PFSK-1 (cell line): Measurements from ENCODE around the gene NES.

Experiments used
- FOXP2 ChIP-seq: optimal IDR thresholded peaks from 2 replicates; pipeline ENCODE3; 2011; ENCODE audit warnings: borderline replicate concordance, control low read depth, inconsistent platforms; ENCODE audit not compliant: insufficient read depth; ENCODE audit errors: extremely low read length, extremely low read depth
- POLR2AphosphoS5 ChIP-seq: IDR thresholded peaks from 2 replicates; pipeline ENCODE4 v1.6.1; 2012; ENCODE audit warnings: low read depth, mild to moderate bottlenecking, control low read depth, low read length, moderate library complexity
- SIN3A ChIP-seq: IDR thresholded peaks from 2 replicates; pipeline ENCODE4 v1.6.1; 2012; ENCODE audit warnings: mild to moderate bottlenecking, low read length, moderate library complexity, borderline replicate concordance; ENCODE audit not compliant: insufficient read depth
- TAF1 ChIP-seq: IDR thresholded peaks from 2 replicates; pipeline ENCODE4 v1.6.1; 2012; ENCODE audit warnings: low read length, control low read depth, borderline replicate concordance; ENCODE audit not compliant: insufficient read depth
- TF ChIP-seq, protein P1 (sequence below), 2 experiments: IDR thresholded peaks; 2 replicates each; pipeline versions ENCODE4 v1.6.1 to v1.8.0; 2011 to 2012; ENCODE audit warnings: low read depth in 2 of 2, low read length in 2 of 2, control low read depth in 1 of 2, inconsistent platforms in 1 of 2, mild to moderate bottlenecking in 1 of 2, moderate library complexity in 1 of 2; ENCODE audit not compliant: insufficient read depth in 1 of 2

Gene NES

DNA sequence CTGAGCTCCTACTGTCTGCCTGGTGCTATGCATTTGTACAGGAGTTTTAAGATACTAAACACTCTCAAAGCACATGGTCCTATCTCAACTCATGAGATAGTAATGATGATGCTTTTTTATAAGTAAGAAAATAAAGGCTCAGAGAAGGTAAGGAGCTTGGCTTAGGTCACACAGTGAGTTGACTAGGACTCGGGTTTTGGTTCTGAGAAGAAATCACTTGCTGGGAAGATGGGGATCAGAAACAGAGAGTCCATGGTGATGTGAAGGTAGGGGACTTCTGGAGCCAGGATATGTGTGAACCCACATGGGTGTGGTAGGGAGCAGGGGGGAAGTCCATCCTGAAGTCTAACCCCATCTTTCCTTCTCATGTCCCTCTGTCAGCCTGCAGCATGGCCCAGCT is 31.5 kb downstream of the NES start:
- TF ChIP-seq POLR2AphosphoS5 (no peak), SIN3A (no peak), FOXP2 (no peak), TAF1 (no peak)
- TF ChIP-seq, protein P1, sequence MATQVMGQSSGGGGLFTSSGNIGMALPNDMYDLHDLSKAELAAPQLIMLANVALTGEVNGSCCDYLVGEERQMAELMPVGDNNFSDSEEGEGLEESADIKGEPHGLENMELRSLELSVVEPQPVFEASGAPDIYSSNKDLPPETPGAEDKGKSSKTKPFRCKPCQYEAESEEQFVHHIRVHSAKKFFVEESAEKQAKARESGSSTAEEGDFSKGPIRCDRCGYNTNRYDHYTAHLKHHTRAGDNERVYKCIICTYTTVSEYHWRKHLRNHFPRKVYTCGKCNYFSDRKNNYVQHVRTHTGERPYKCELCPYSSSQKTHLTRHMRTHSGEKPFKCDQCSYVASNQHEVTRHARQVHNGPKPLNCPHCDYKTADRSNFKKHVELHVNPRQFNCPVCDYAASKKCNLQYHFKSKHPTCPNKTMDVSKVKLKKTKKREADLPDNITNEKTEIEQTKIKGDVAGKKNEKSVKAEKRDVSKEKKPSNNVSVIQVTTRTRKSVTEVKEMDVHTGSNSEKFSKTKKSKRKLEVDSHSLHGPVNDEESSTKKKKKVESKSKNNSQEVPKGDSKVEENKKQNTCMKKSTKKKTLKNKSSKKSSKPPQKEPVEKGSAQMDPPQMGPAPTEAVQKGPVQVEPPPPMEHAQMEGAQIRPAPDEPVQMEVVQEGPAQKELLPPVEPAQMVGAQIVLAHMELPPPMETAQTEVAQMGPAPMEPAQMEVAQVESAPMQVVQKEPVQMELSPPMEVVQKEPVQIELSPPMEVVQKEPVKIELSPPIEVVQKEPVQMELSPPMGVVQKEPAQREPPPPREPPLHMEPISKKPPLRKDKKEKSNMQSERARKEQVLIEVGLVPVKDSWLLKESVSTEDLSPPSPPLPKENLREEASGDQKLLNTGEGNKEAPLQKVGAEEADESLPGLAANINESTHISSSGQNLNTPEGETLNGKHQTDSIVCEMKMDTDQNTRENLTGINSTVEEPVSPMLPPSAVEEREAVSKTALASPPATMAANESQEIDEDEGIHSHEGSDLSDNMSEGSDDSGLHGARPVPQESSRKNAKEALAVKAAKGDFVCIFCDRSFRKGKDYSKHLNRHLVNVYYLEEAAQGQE (IDR thresholded peaks at IDR 0.05; ENCODE audit: insufficient read depth in 1 of 2, low read depth in 2 of 2, low read length in 2 of 2): no peak

DNA sequence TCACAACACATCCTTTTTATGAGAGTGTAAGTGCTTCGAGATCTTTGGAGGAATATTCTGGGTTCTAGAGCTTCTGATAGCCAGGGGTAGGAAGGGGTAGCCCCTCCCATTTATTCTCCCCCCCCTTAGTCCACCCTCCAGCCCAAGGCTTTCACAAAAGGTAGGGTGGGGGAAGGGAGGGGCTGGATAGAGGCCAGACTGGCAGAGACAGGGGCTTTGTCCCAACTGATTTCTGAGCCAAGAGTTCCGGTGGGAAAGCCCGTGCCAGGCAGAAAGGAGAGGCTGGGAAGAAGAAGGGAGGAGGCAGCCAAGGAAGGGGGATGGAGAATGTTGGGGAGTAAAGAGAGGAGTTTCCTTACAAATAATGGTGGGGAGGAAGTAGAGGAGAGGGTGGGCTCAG is 32.2 kb downstream of the NES start:
- TF ChIP-seq FOXP2 (no peak), POLR2AphosphoS5 (no peak), SIN3A (no peak), TAF1 (no peak)
- TF ChIP-seq, protein P1 (IDR thresholded peaks at IDR 0.05; ENCODE audit: insufficient read depth in 1 of 2, low read depth in 2 of 2, low read length in 2 of 2): no peak

DNA sequence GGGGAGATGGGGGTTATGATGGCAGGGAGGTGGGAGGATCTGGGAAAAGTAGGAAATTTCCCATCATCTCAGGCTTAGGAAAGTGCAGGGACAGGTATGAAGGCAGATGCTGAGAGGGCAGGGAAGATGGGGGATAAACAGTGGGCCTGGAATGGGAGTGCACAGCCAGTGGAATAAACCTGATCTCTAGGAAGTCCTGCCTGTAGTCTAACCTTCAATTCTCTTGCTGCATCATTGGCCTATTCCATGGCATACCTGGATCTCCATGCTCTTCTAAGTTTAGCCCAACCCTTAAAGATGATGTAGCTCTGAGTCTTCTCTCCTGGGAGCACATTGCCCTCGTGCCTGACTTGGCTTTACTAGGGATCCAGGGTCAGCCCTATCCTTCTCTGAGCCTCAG is 32.6 kb downstream of the NES start:
- TF ChIP-seq SIN3A: no peak
- TF ChIP-seq, protein P1 (IDR thresholded peaks at IDR 0.05; ENCODE audit: insufficient read depth in 1 of 2, low read depth in 2 of 2, low read length in 2 of 2): no peak
- TF ChIP-seq TAF1: no peak
- TF ChIP-seq FOXP2: no peak
- TF ChIP-seq POLR2AphosphoS5: no peak

DNA sequence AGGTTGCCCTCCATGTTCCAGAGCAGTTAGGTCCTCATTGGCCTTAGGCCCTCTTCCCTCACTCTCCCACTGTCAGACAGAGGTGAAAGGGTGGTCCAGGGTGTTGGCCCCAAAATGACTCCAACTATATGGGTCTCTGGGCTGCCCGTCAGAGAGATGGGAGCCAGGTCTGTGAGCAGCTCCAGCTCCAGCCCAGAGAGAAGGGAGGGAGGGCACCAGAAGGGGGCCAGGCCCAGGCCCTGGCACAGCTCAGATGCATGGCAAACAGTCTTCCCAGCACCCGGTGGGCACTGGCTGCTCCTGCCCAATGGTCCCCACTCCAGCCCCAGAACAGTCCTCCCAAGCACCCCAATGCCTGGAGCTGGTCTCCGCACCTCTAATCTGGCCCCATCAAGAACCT is 33.1 kb downstream of the NES start:
- TF ChIP-seq SIN3A: no peak
- TF ChIP-seq FOXP2: no peak
- TF ChIP-seq POLR2AphosphoS5: no peak
- TF ChIP-seq, protein P1 (IDR thresholded peaks at IDR 0.05; ENCODE audit: insufficient read depth in 1 of 2, low read depth in 2 of 2, low read length in 2 of 2): no peak
- no peak for TF ChIP-seq TAF1

DNA sequence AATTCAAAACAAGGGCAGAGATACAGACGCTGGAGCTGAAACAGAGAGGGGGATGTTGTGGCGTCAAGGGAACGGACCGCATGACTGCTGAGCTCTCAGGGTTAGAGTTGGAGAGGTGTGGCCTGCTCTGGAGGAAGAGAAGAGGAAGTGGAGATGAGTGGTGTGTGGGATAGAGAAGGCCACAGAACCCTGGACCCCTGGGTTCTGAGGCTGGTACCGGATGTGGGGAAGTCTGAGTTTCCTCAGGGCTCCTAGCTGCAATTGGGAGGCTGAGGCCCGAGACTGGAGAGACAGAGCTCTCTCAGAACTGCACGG is 33.5 kb downstream of the NES start:
- TF ChIP-seq POLR2AphosphoS5: no peak
- no peak for TF ChIP-seq TAF1
- no peak for TF ChIP-seq FOXP2
- no peak for TF ChIP-seq SIN3A
- TF ChIP-seq, protein P1 (IDR thresholded peaks at IDR 0.05; ENCODE audit: insufficient read depth in 1 of 2, low read depth in 2 of 2, low read length in 2 of 2): no peak
